GM19025 (cell line): ENCODE results near the gene SYN1.

ENCODE experiments used
- ATAC-seq: cut with Tn5 transposase; IDR thresholded peaks from one replicate; pipeline ENCODE4 v1.9.1; 2021; ENCODE audit warnings: mild to moderate bottlenecking, low read depth, moderate library complexity; ENCODE audit not compliant: unreplicated experiment

SYN1 gene

DNA sequence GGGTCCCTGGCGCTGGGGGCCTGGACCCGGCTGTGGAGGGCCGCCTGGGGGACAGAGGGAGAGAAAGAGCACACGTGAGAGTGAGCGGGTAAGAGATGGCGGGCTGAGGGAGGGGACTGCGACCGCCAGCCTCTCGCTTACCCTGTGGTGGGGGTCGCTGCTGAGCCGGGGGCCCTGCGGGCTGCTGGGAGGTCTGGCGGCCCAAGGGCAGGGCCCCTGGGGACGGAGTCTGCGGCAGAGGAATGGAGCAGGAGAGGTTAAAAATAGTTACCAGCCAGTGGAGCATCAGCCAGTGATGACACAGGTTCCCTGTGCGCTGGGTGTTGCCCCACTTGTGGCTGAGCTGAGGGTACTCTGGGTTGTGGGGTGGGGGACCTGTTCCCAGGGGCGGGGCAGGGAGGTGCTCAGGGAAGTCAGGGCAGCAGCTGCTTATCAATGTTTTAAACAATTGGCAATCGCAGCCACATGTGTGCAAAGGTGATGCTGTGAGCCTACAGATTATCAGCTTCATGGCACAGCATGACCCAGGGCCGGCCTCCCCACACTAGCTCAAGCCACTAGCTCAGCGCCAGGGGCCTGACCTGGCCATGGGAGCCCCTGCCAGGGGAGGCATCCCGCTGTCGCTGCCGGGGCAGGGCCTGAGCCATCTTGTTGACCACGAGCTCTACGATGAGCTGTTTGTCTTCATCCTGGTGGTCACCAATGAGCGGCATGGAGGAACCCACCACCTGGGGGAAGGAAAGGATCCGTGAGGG lies 44.9 kb downstream of the SYN1 start:
- no peak for ATAC-seq

DNA sequence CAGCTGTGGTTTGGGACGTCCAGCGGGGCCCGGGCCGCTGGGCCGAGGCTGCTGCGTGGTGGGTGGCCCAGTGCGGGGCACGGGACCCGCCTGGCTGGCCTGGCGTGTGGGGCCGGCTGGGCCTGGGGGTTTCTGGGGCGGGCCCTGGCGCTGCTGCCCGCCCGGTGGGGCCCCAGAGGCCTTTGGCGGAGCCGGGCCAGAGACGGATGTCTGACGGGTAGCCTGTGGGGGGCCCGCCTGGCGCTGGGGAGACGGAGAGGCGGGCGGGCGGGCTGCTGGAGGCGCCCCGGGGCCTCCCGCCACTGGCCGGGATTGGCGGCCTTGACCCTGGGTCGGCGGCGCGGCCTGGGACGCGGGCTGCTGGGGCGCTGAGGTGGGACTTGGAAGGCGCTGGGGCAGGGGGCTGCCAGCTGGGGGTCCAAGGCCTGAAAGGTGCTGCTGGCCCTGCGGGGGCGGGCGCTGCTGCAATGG lies 45.5 kb downstream of the SYN1 start:
- no peak for ATAC-seq

GRCh38 chrX:47573341-47574075 lies 46.1 kb downstream of the SYN1 start:
- ATAC-seq, result no peak

GRCh38 chrX:47572773-47573340 lies 46.8 kb downstream of the SYN1 start:
- ATAC-seq, result no peak

DNA sequence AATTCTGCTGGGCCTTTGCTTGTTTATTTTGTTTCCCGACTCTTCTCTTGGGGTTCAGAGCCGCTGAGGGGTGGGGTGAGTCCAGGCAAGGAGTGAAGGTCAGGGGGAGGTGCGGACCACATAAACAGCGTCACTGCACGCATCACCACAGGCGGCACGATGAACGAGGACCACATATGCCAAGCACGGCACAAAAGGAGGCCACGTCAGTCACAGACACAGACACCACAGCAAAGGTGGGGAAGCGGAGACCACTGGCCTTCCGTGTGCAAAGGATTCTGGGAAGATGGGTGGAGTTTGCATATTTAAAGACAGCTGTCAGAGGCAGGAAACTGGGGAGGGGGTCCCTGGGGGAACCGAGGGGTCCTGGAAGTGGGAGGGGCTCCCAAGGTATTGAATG lies 47.8 kb downstream of the SYN1 start:
- no peak for ATAC-seq

DNA sequence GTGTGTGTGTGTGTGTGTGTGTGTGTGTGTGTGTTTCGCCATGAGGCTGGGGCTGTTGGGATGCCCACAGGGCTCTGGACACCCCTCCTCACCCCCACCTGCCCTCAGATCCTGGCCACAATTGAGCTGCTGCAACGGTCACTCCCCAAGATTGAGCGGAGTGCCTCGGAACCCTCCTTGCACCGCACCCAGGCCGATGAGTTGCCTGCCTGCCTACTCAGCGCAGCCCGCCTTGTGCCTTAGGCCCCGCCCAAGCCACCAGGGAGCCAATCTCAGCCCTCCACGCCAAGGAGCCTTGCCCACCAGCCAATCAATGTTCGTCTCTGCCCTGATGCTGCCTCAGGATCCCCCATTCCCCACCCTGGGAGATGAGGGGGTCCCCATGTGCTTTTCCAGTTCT lies 48.4 kb downstream of the SYN1 start:
- no peak for ATAC-seq

- ATAC-seq, result no peak
Observed at GRCh38 chrX:47570794-47571193, 48.9 kb downstream of the SYN1 start.

DNA sequence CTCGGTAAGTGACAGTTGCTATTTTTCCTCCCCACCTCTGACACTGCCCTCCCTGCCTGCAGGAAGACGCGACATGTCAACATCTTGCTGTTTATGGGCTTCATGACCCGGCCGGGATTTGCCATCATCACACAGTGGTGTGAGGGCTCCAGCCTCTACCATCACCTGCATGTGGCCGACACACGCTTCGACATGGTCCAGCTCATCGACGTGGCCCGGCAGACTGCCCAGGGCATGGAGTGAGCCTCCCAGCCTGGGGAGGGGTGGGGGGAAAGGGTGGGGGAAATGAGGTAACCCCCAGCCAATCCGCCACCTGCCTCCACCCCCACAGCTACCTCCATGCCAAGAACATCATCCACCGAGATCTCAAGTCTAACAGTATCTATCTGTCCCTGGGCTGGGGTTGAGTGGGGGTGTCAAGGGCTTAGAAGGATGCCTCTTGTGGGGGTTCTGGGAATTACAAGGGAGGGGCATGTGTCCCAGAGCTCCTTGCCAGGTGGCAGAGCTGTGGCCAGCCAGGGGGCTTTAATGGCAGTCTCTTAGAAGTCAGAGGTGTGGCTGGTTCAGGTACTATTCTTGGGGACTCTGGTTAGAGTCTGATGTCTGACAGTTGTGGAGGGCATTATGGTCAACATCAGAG lies 50.9 kb downstream of the SYN1 start:
- no peak for ATAC-seq

GRCh38 chrX:47566841-47567240 lies 52.8 kb downstream of the SYN1 start:
- no peak for ATAC-seq

- ATAC-seq, result no peak
Observed at GRCh38 chrX:47564438-47565085, 55.1 kb downstream of the SYN1 start.

DNA sequence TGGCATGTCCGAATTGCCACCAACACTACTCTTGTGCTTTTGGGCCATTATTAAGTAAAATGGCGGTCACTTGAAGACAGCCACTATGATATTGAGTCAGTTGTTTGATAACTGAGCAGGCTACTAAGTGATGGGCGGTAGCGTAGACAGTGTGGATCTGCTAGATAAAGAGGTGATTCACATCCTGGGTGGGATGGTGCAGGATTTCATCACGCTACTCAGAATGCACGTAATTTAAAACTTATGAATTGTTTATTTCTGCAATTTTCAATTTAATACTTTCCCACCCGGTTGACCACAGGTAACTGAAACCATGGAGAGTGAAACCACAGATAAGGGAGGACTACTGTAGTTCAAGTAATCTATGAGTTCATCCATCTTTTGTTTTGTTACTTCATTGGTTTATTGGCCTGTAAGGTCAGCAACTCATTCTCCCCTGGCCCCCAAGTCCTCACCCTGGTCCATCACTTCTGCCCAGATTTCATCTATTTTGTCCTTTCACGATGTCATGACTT lies 55.8 kb downstream of the SYN1 start:
- ATAC-seq, result no peak

- no peak for ATAC-seq
Observed at GRCh38 chrX:47562615-47563243, 56.9 kb downstream of the SYN1 start.

DNA sequence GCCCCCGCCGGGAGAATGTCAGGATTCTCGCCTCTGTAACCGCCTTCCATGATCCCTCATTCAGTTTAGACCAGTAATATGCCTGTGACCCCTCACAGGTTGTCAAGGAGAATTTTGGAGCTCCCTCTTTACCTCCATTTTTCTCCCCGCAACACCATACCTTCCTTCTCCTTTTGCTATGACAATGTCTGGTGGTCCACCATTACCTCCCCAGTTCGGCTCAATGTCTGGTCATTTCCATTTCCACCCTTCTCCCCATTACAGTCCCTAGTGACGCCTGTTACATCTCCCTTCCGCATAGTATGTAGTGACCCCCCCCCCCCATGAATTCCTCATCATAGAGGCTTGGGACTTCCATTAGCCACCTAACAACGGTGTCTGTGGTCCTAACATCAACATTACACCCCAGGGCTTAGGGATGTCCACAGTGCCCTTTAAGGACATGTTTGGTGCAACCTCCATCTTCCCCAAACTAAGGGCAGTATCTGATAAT lies 58.0 kb downstream of the SYN1 start:
- ATAC-seq, result no peak

DNA sequence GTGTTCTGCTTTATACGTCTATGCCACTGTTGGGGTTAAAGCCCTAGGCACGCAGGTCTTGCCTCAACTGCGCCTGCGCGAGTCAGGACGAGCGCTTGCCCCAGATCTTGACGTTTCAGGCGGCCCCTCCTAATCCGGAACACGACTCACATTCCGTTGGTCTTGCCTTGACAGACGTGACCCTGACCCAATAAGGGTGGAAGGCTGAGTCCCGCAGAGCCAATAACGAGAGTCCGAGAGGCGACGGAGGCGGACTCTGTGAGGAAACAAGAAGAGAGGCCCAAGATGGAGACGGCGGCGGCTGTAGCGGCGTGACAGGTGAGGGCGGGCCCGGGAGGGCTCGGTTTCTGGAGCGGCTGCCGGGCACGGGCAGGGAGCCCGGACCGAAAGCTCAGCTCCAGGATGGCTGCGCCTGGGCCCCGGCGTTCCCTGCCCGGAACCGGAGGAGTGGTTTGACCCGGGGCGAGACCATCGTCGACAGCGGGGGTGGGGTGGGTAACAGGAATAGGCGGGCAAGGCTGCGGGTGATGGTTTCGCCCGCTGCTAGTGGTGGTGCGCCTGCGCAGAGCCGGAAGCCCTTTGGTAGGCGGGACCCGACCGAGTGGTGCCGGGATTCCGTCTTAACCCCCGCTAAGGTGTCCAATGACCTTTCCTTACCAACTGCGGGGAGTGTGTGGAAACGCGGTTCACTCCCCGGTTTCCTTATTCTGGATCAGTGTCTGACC lies 58.6 kb downstream of the SYN1 start, which contains the start of gene ARAF:
ARAF (plus strand) TSS at position 272 of the 725 bp plus-strand sequence. CDS start 1,763 bp downstream, outside the sequence.
- ATAC-seq, result peak; percentile 86

- no peak for ATAC-seq
Observed at GRCh38 chrX:47560179-47560933, 59.3 kb downstream of the SYN1 start.

DNA sequence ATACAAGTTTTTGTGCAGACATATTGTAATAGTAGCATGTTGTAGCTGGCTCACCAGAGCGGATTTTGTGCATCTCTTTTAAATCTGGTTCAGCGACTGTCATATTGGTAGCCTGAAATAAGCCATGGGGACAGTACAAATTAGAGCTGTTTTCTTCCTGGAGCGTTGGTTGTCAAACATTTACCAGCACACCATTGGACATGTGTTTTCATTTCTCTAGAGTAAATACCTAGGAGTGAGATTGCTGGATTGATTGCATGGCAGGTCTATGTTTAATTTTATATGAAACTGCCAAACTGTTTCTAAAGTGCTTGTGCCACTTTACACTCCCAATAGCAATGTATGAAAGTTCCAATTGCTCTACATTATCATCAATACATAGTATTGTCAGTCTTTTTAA lies 61.2 kb downstream of the SYN1 start:
- no peak for ATAC-seq

DNA sequence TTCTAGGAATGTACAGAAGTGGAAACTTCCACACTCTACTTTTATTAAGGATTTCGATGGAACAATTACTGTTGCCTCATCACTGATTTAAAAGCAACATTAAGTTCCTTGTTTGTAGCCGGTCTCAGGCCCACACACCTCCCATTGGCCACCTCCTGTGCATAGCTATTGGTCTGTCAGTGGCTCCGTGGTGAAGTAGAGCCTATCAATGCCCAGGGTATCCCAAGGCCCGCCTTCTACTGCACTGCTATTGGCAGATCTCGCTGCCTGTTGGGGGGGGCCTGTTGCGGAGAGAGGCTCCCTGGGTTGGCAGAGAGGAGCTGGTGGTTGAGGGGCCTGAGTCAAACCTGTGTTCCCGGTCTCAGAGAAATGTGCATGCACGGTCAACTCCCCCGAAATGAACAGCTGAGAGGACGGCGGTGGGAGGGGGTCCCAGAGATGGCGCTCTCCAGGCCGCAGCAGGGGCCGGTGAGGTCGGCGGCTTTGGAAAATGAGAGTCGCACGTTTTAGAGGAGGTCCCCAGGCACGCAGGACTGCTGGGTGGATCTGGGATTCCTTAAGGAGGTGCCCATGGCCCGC lies 63.5 kb downstream of the SYN1 start:
- ATAC-seq, result peak; percentile 83

DNA sequence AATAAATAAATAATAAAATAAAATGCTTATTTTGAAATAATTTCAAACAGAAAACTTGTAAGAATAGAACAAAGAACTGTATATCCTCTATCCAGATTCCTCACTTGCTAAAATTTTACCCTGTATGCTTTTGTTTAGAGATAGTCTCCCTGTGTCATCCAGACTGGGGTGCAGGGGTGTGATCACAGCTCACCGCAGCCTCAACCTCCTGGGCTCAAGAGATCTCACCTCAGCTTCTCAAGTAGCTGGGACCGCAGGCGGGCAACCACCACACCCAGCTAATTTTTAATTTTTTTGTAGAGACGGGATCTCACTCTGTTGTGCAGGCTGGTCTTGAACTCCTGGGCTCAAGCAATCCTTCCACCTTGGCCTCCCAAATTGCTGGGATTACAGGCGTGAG lies 76.2 kb downstream of the SYN1 start:
- ATAC-seq, result no peak
